GM12878 (cell line): ENCODE results near the gene NBPF11. TPM values are rescaled to one million over a fixed set of nuclear protein-coding genes. Genes with fewer than 3 reads are reported as not detected.

ENCODE experiments used
- ATAC-seq: fragments of 200-7000 bp; cut with Tn5 transposase; 3 replicates; pipeline ENCODE4 v1.9.1; 2020; ENCODE audit warnings: mild to moderate bottlenecking, moderate library complexity
- BruUV-seq: library from RNA; stranded (reverse); fragments of 400-500 nt; replicated peaks from 2 replicates; lab custom pipeline; 2021; lab: Mats Ljungman, UMichigan
- CTCF ChIA-PET: fragments of 300-600 bp; sonication (Branson Sonifier 250); formaldehyde crosslinking; extraction: SDS; loops from one replicate; lab custom pipeline; 2021; ENCODE audit warnings: inconsistent platforms; lab: Yijun Ruan, JAX
- POLR2A ChIA-PET: fragments of 350-600 bp; formaldehyde crosslinking; extraction: SDS; loops from one replicate; lab custom pipeline; 2021; ENCODE audit warnings: inconsistent platforms; lab: Charles Lee
- RAD21 ChIA-PET: fragments of 300-600 bp; sonication (Branson Sonifier 250); formaldehyde crosslinking; loops from one replicate; lab custom pipeline; 2023; ENCODE audit warnings: antibody characterized with exemption; ENCODE audit not compliant: unreplicated experiment; lab: Charles Lee
- SMC1A ChIA-PET: fragments of 300-600 bp; sonication (Branson Sonifier 250); formaldehyde crosslinking; loops from one replicate; lab custom pipeline; 2023; ENCODE audit not compliant: unreplicated experiment, uncharacterized antibody; lab: Charles Lee
- DNase-seq: peaks from one replicate; pipeline ENCODE4 v3.0.0-alpha.2; 2011; ENCODE audit warnings: low read depth, low spot score
- FAIRE-seq: peaks from 3 replicates; lab custom pipeline; 2011; peaks lifted over from hg19 to GRCh38; lab: Jason Lieb, UNC
- H2AFZ ChIP-seq: 2 replicates; pipeline ENCODE4 v1.6.0; 2011; ENCODE audit warnings: low read depth, low read length, control low read depth; ENCODE audit not compliant: control insufficient read depth
- H3K27ac ChIP-seq: 2 replicates; pipeline ENCODE4 v1.5.1; 2011; ENCODE audit warnings: control low read depth; ENCODE audit not compliant: control insufficient read depth, insufficient read depth
- H3K27me3 ChIP-seq, 2 experiments: replicated peaks in 1 of 2; 2 replicates each; pipeline versions ENCODE4 v1.6.0 to v1.6.1; 2011; ENCODE audit warnings: low read length in 1 of 2; ENCODE audit not compliant: control insufficient read depth in 2 of 2, insufficient read depth in 2 of 2
- H3K36me3 ChIP-seq, 2 experiments: 2 replicates each; pipeline ENCODE4 v1.5.1; 2011; ENCODE audit warnings: low read length in 1 of 2; ENCODE audit not compliant: control insufficient read depth in 2 of 2, insufficient read depth in 2 of 2
- H3K4me1 ChIP-seq: 2 replicates; pipeline ENCODE4 v1.6.1; 2011; ENCODE audit warnings: mild to moderate bottlenecking, low read length, moderate library complexity, mixed read lengths; ENCODE audit not compliant: control insufficient read depth, insufficient read depth
- H3K4me2 ChIP-seq: 2 replicates; pipeline ENCODE4 v1.6.0; 2011; ENCODE audit warnings: control low read depth; ENCODE audit not compliant: control insufficient read depth, insufficient read depth
- H3K4me3 ChIP-seq: fragments of 200-600 bp; sonication (generic); 2 replicates; pipeline ENCODE4 v1.5.1; 2016
- H3K79me2 ChIP-seq: 2 replicates; pipeline ENCODE4 v1.6.0; 2011; ENCODE audit warnings: low read length; ENCODE audit not compliant: control insufficient read depth, insufficient read depth
- H3K9ac ChIP-seq: 2 replicates; pipeline ENCODE4 v1.8.0; 2011; ENCODE audit warnings: low read length, control low read depth, mixed read lengths; ENCODE audit not compliant: control insufficient read depth, insufficient read depth
- H3K9me3 ChIP-seq: replicated peaks from 3 replicates; pipeline ENCODE4 v1.5.1; 2011; ENCODE audit warnings: mild to moderate bottlenecking, low read length; ENCODE audit not compliant: control insufficient read depth, insufficient read depth
- H4K20me1 ChIP-seq: 2 replicates; pipeline ENCODE4 v1.6.0; 2011; ENCODE audit not compliant: control insufficient read depth, insufficient read depth
- CEBPZ ChIP-seq: fragments of 150-350 bp; IDR thresholded peaks from 2 replicates; pipeline ENCODE4 v1.6.1; 2016; ENCODE audit warnings: low read depth, low read length
- CREM ChIP-seq: IDR thresholded peaks from 2 replicates; pipeline ENCODE4 v1.6.1; 2014; ENCODE audit warnings: antibody characterized with exemption, low read depth
- ELK1 ChIP-seq: IDR thresholded peaks from 2 replicates; pipeline ENCODE4 v1.6.1; 2012; ENCODE audit warnings: low read depth, low read length, improper control_type of control experiment
- IKZF2 ChIP-seq, 2 experiments: fragments of 450-650 bp; IDR thresholded peaks; 2 replicates each; pipeline ENCODE4 v1.6.1; 2017; ENCODE audit warnings: mild to moderate bottlenecking in 2 of 2, moderate library complexity in 2 of 2
- MYC ChIP-seq: IDR thresholded peaks from 2 replicates; pipeline ENCODE4 v1.6.1; 2011; ENCODE audit warnings: mild to moderate bottlenecking, low read length, moderate library complexity, inconsistent platforms; ENCODE audit not compliant: insufficient read depth, insufficient replicate concordance, insufficient read length, severe bottlenecking
- NR2F1 ChIP-seq: fragments of 450-650 bp; conservative IDR thresholded peaks from 2 replicates; pipeline ENCODE4 v1.6.1; 2017; ENCODE audit warnings: mild to moderate bottlenecking
- PKNOX1 ChIP-seq: fragments of 450-650 bp; IDR thresholded peaks from 2 replicates; pipeline ENCODE4 v1.6.1; 2016; ENCODE audit warnings: mild to moderate bottlenecking
- RBBP5 ChIP-seq: fragments of 200-600 bp; sonication (generic); conservative IDR thresholded peaks from 2 replicates; pipeline ENCODE4 v1.6.1; 2016
- SIN3A ChIP-seq: IDR thresholded peaks from 2 replicates; pipeline ENCODE4 v1.6.1; 2012; ENCODE audit warnings: low read depth, low read length, improper control_type of control experiment
- YBX1 ChIP-seq: fragments of 450-650 bp; IDR thresholded peaks from 2 replicates; pipeline ENCODE4 v1.6.1; 2016; ENCODE audit warnings: antibody characterized with exemption
- YY1 ChIP-seq: IDR thresholded peaks from 2 replicates; pipeline ENCODE4 v1.6.1; 2011; ENCODE audit warnings: low read depth, mild to moderate bottlenecking, low read length
- ZNF207 ChIP-seq: fragments of 450-650 bp; IDR thresholded peaks from 2 replicates; pipeline ENCODE4 v1.6.1; 2014; ENCODE audit warnings: antibody characterized with exemption, mild to moderate bottlenecking, borderline replicate concordance
- ZZZ3 ChIP-seq: IDR thresholded peaks from 2 replicates; pipeline ENCODE4 v1.6.1; 2011; ENCODE audit warnings: low read depth; ENCODE audit not compliant: control insufficient read depth, insufficient read length
- WGBS: methylation state at CpG from one replicate; pipeline ENCODE4 v1.1.6; 2016; ENCODE audit warnings: low lambda C conversion rate; ENCODE audit not compliant: insufficient replicate concordance, insufficient coverage; ENCODE audit errors: missing lambda C conversion rate; 5-methylcytosine and 5-hydroxymethylcytosine counted together
- in situ Hi-C: fragments of 300-500 bp; cut with MboI; formaldehyde crosslinking; loops from 9 replicates; pipeline ENCODE4 v1.14.3; 2018; ENCODE audit warnings: mixed read lengths
- intact Hi-C: fragments of 100-400 bp; cut with micrococcal nuclease; formaldehyde crosslinking; loops from one replicate; pipeline ENCODE4 v1.14.2; 2022; ENCODE audit not compliant: unreplicated experiment
- polyA plus RNA-seq, 11 experiments: library from polyadenylated mRNA; depleted of rRNA in 4 of 11; unstranded in 6 of 11; stranded (reverse) in 5 of 11; fragments of >200 nt; fragmentation: Nextera tagmentation in 4 of 11; fragmentation: Illumina TruSeq in 1 of 11; extraction: Ambion mirVana in 4 of 11; extraction: Trizol in 1 of 11; gene quantifications; 1 replicate in 1 of 11; 2 replicates in 10 of 11; pipeline versions ENCODE4 v1.2.1 to v1.2.3, GENCODE V29; 2011 to 2016; ENCODE audit warnings: inconsistent platforms in 2 of 11, missing spikeins in 2 of 11, low read depth in 1 of 11
- total RNA-seq, 4 experiments: library from RNA; depleted of rRNA in 3 of 4; stranded (reverse); fragments of >200 nt in 3 of 4; fragmentation: Illumina TruSeq in 1 of 4; extraction: Trizol in 1 of 4; gene quantifications; 2 replicates each; pipeline versions ENCODE4 v1.2.1 to v1.2.3, GENCODE V29; 2013 to 2021

The NBPF11 gene
- total and polyA plus RNA-seq, 10 of the 15 experiments (the other 5 are each of a cell fraction or from before 2014, with no cell fraction given), result 1.2 to 14.3 (median 4.9) TPM

GRCh38 chr1:148162363-148162762 is 10.3 kb upstream of the NBPF11 start:
- ChIA-PET SMC1A (no interaction called here), POLR2A (no interaction called here), RAD21 (no interaction called here), CTCF (no interaction called here)
- Histone ChIP-seq H3K9ac (no peak overlapping the region), H3K4me1 (no peaks in the 10 kb centered on the region), H3K27ac (no peak overlapping the region), H3K27me3 (no peaks in the 10 kb centered on the region), H3K4me2 (no peak overlapping the region), H2AFZ (no peak overlapping the region), H3K4me3 (no peak overlapping the region), H3K9me3 (no peaks in the 10 kb centered on the region), H4K20me1 (no peaks in the 10 kb centered on the region), H3K36me3 (no peaks in the 10 kb centered on the region), H3K79me2 (no peaks in the 10 kb centered on the region)
- in situ Hi-C loops, result loop anchor here (10.0 kb wide), 1 partner anchor 142 kb away; no protein-coding TSS in a partner anchor
- WGBS, result 83% methylated on average over 25 of the region's 25 CpGs
- BruUV-seq, result no TSS peak
- no peak for ATAC-seq
- TF ChIP-seq SIN3A (no peak), ZNF207 (no peak), ZZZ3 (no peak), NR2F1 (no peak), YY1 (no peak), YBX1 (no peak), IKZF2 (IDR thresholded peaks at IDR 0.05) (no peak), RBBP5 (no peak), ELK1 (no peak), PKNOX1 (no peak), CEBPZ (no peak), CREM (no peak), MYC (no peak)
- intact Hi-C loops, result no loop called here
- no peak for DNase-seq
- FAIRE-seq, result no peak
